Activated T-cell treated with anti-CD3 and anti-CD28 coated beads, Interleukin-2, amount 50 U/mL, for 72 hours (primary cell): ENCODE data around the gene HLCS. TPM values are rescaled to one million over a fixed set of nuclear protein-coding genes. Genes with fewer than 3 reads are reported as not detected.
"Not testable (repeated sequence)": the region's sequence is repeated elsewhere in the genome, so short reads cannot be mapped to it uniquely, and the experiment has no call there.

ENCODE experiments used
- ATAC-seq, 2 donors: fragments of 150-1000 bp; cut with Tn5 transposase; replicated peaks in 1 of 2; 2 replicates each; pipeline ENCODE4 v1.10.0; 2021; ENCODE audit warnings: moderate library complexity in 2 of 2, mild to moderate bottlenecking in 1 of 2
- DNase-seq, 2 donors: peaks; one replicate each; pipeline ENCODE4 v3.0.0; 2021 to 2022; ENCODE audit warnings: mixed read lengths in 1 of 2
- H3K27ac Mint-ChIP-seq: one replicate; pipeline ENCODE4 v1.8.0; 2022; ENCODE audit warnings: mild to moderate bottlenecking, moderate library complexity, mixed read lengths
- H3K27me3 Mint-ChIP-seq: one replicate; pipeline ENCODE4 v1.8.0; 2022; ENCODE audit warnings: low read depth, mixed read lengths
- H3K36me3 Mint-ChIP-seq, 2 donors: one replicate each; pipeline ENCODE4 v1.8.0; 2022; ENCODE audit warnings: mixed read lengths in 2 of 2, mild to moderate bottlenecking in 1 of 2; ENCODE audit not compliant: insufficient read depth in 2 of 2
- H3K4me1 Mint-ChIP-seq: one replicate; pipeline ENCODE4 v1.8.0; 2022; ENCODE audit warnings: low read depth, mixed read lengths
- H3K4me3 Mint-ChIP-seq, 2 donors: one replicate each; pipeline ENCODE4 v1.8.0; 2022; ENCODE audit warnings: mild to moderate bottlenecking in 2 of 2, mixed read lengths in 2 of 2, moderate library complexity in 2 of 2
- H3K9me3 Mint-ChIP-seq, 2 donors: one replicate each; pipeline ENCODE4 v1.8.0; 2022; ENCODE audit warnings: mixed read lengths in 2 of 2
- total RNA-seq, 2 donors: library from RNA; stranded (reverse); gene quantifications; one replicate each; pipeline ENCODE4 v1.2.3, GENCODE V29; 2022

Gene HLCS
- total RNA-seq, 2 donors from 2014 or later, result 30.6 to 33.7 TPM

DNA sequence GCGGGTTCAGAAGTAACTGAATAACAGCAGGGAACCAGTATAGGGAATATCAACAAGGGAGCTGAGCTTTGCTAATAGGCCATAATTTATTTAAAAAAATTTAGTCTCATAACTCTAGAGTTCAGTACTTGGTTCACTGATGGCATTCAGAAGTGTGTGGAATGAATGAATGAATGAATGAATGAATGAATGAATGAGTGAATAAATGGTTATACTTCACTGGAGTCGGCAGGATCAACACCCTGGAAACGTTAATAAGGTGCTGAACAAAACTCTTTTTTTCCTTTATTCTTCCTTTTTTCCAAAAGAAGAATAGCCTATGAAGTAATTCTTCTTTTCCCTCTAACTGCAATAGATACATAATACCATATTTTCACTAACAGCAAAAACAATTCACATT is 138.3 kb downstream of the HLCS start:
- Mint-ChIP-seq H3K27me3 (no peaks in the 10 kb centered on the region), H3K36me3 (no peaks in the 10 kb centered on the region), H3K4me1 (no peaks in the 10 kb centered on the region), H3K4me3 (no peak overlapping the region), H3K27ac (no peak overlapping the region), H3K9me3 (no peaks in the 10 kb centered on the region)
- no peak for ATAC-seq
- DNase-seq, result no peak

DNA sequence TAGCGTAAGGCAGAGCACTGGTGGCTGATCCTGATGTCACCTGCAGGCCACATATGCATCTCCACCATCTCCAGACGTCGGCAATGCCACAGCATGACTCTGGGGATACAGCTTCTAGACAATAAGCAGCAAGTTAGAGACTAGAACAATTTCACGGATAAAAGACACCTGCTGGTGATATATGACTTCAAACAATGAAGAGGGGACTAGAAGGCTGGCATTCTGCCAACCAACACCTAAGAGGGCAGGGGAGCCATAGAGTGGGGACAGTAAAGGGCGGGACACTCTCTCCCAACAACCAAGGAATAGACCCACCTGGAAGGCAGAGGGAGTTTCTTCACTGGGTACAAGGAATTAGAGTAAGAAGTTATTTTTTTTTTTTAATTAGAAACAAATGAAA is 140.8 kb downstream of the HLCS start:
- H3K4me3 Mint-ChIP-seq, result no peak overlapping the region
- no peak overlapping the region for H3K27ac Mint-ChIP-seq
- ATAC-seq (no peak), DNase-seq (no peak)
- H3K4me1 Mint-ChIP-seq, result no peaks in the 10 kb centered on the region
- no peaks in the 10 kb centered on the region for H3K27me3 Mint-ChIP-seq
- H3K36me3 Mint-ChIP-seq, result no peaks in the 10 kb centered on the region
- no peaks in the 10 kb centered on the region for H3K9me3 Mint-ChIP-seq

DNA sequence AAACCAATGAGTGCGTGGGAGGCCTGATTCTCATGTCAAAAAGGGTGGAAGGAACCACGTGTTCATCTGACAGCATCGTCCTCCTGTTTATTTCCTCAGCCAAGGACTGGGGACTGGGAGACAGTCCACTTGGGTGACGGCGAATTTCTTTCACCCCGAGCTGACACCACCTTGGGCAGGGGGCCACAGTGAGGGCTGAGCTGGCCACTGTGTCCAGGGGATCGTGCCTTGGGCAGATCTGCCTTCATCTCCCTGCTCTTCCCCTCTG is 145.5 kb downstream of the HLCS start:
- no peak overlapping the region for H3K27ac Mint-ChIP-seq
- no peak for DNase-seq
- no peak overlapping the region for H3K4me3 Mint-ChIP-seq
- no peaks in the 10 kb centered on the region for H3K27me3 Mint-ChIP-seq
- no peak for ATAC-seq
- no peaks in the 10 kb centered on the region for H3K9me3 Mint-ChIP-seq
- H3K4me1 Mint-ChIP-seq, result no peaks in the 10 kb centered on the region
- no peaks in the 10 kb centered on the region for H3K36me3 Mint-ChIP-seq

DNA sequence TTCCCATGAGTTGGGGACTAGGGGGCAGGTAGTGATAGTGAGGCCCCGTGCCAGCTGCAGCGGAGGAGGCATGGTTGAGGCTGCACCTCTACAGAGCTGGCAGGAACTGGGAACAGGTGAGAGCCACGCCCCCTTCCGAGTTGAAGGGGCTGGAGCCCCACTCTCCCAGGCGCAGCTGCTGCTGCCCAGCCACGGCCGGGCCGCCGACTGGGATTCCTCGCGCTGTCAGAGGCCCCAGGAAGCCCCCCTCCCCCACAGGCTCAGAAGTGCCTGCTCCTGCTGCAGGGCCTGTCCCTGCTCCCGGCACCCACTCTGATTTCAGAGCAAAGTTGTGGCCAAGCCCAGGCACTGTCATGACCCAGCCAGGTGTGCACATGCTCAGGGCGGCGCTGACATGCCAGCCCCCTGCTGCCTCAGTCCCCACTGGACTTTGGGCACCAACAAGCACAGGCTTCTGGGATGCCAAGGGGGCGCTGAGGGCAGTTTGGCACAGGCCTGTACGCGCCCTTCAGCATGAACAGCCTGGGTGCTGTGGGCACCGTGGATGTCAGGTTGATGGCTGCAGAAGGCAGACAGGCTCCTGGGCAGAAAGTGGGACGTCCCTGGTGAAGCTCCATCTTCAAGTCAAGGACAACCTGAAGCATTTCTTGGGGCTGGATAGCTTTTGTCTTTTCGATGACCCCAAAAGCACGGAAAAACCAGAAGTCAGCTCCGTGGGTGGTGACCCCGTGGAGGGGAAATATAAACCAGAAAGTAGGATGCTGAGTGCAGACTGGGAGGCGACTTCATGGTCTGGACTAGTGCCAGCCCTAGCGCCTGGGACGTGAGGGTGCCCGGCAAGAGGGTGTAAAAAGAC is 146.1 kb downstream of the HLCS start:
- H3K27me3 Mint-ChIP-seq, result no peaks in the 10 kb centered on the region
- DNase-seq (no peak), ATAC-seq (no peak)
- H3K9me3 Mint-ChIP-seq, result no peaks in the 10 kb centered on the region
- no peak overlapping the region for H3K4me3 Mint-ChIP-seq
- H3K27ac Mint-ChIP-seq, result no peak overlapping the region
- H3K36me3 Mint-ChIP-seq, result no peaks in the 10 kb centered on the region
- H3K4me1 Mint-ChIP-seq, result no peaks in the 10 kb centered on the region

DNA sequence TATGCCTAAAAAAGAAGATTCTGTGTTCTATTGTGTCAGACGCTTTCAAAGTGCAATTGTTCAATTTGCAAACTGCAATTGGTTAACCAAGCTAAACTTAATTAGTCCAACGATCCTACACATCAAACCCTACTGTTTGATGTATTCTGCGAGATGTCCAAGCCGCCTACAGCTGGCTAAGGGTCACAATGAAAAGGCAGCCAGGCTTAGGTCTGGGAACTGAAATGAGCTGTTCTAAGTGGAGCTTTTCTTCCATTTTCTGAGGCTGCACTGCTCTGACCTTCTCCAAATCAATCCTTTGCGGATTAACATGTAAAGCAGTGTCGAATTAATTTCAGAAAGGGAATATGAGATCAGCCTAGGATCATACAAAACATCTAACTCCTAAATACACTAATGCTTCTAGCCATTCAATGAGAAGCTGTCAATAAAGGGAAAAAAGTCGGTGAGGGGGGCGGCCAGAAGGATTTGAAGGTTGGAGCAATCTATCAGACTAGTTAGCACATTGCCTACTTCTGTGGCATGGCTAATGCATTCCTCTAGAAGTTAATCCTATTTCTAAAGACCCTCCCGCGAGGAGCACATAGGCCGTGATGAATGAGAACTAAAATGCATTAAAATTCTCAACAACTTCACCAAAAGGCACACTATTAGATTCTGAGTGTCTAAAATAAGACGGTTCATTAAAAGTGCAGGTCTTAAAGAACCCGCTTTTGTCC is 148.6 kb downstream of the HLCS start:
- no peaks in the 10 kb centered on the region for H3K27me3 Mint-ChIP-seq
- no peaks in the 10 kb centered on the region for H3K36me3 Mint-ChIP-seq
- no peaks in the 10 kb centered on the region for H3K4me1 Mint-ChIP-seq
- DNase-seq (no peak), ATAC-seq (no peak)
- no peak overlapping the region for H3K4me3 Mint-ChIP-seq
- H3K9me3 Mint-ChIP-seq, result no peaks in the 10 kb centered on the region
- no peak overlapping the region for H3K27ac Mint-ChIP-seq

DNA sequence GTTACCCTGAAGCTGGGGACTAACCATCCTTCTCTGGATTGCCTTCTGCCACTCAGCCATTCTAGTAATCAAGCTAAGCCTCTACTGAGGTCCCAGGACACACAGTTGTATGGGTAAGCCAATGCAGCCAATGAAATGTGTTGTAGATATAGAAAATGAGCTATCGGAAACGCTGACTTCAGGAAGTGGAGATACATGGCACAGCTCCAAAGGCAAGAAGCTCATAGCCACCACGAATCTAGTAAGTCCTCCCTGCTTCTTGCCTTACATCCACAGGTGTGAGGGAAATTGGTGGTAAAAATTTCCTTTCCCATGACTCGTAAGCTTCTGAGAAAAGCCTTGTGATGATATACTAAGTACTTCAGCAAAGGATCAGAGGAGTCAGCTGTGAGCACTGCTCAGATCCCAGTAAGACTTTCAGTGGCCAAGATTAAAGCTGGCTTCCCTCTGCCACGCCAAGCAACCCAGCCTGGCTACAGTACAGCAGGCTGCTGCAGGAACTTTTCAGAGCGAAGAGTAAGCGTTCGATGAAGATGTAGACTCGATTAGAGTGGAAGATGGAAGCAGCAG is 149.8 kb downstream of the HLCS start:
- H3K27me3 Mint-ChIP-seq, result no peaks in the 10 kb centered on the region
- no peaks in the 10 kb centered on the region for H3K4me1 Mint-ChIP-seq
- no peak overlapping the region for H3K4me3 Mint-ChIP-seq
- DNase-seq (no peak), ATAC-seq (no peak)
- H3K9me3 Mint-ChIP-seq, result no peaks in the 10 kb centered on the region
- no peak overlapping the region for H3K27ac Mint-ChIP-seq
- H3K36me3 Mint-ChIP-seq, result no peaks in the 10 kb centered on the region

DNA sequence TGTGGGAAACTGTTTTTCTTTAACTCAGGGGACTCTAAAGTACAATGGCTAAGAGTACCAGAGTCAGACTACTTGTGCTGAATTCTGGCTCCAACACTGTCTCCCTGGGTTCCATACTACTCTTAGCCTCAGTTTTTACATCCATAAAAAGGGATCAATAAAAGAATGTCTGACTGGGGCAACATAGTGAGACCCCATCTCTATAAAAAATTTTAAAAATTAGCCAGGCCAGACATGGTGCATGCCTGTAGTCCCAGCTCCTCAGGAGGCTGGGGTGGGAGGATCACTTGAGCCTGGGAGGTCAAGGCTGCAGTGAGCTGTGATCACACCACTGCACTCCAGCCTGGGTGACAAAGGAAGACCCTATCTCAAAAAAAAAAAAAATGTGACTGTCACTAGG is 150.4 kb downstream of the HLCS start:
- ATAC-seq, H3K27me3 Mint-ChIP-seq, DNase-seq, H3K36me3 Mint-ChIP-seq, H3K9me3 Mint-ChIP-seq, H3K27ac Mint-ChIP-seq, H3K4me1 Mint-ChIP-seq, H3K4me3 Mint-ChIP-seq: not testable (repeated sequence)

DNA sequence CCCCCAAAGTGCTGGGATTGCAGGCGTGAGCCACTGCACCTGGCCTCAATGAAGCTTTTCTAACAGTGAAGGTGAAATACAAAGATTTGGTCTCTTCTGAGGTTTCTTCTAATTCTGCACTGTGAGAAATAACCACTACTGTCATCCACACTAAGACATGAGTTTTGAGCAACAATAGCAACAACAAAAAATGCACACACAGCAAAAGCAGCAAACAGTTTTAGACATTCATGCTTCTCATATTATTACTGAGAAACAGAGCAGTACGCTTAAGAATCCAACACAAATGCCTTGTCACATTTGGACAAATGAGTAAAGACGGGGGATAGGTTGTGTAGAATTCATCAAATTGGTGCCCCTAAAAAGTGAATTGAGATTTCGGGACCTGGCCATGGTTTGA is 151.2 kb downstream of the HLCS start:
- no peaks in the 10 kb centered on the region for H3K27me3 Mint-ChIP-seq
- H3K4me3 Mint-ChIP-seq, result no peak overlapping the region
- no peak for ATAC-seq
- H3K4me1 Mint-ChIP-seq, result no peaks in the 10 kb centered on the region
- no peak for DNase-seq
- H3K9me3 Mint-ChIP-seq, result no peaks in the 10 kb centered on the region
- H3K36me3 Mint-ChIP-seq, result no peaks in the 10 kb centered on the region
- no peak overlapping the region for H3K27ac Mint-ChIP-seq

DNA sequence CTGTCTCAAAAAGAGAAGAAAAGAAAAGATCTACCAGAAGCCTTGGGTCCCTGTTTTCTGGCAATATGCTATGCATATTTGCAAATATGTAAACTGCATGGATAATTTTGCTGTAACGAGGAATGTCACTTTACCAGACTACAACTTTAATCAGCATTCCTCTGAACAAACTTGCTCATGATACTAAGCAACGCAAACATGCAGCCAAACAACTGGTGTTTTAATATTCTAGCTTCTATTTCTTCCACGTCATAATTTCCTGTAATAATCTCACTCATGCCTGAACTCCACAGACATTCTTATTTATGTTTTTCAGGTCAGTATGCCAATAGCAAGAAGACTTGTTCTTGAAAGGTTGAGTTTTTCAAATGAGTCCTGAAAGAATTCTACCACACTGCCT is 153.4 kb downstream of the HLCS start:
- Mint-ChIP-seq H3K4me3 (no peak overlapping the region), H3K27ac (no peak overlapping the region), H3K27me3 (no peaks in the 10 kb centered on the region), H3K36me3 (no peaks in the 10 kb centered on the region), H3K4me1 (no peaks in the 10 kb centered on the region), H3K9me3 (no peaks in the 10 kb centered on the region)
- no peak for DNase-seq
- no peak for ATAC-seq

DNA sequence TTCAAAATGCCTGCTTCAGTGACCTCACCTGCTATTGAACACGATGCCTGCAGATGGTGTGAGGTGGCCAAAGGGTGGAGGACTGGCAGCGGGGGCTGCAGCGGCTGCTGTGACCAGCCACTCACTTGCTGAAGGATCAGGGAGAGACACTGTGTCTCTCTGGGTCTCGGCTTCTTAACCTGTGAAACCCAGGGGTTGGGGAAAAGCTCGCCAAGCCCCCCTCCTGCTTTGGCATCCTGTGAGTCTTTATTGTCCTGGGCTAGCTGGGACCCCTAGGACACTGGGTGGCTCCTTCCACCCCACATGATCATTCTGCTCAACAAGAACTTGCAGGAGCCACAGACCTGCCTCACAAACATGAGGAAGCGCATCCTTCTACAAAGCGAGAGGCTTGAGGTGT is 154.7 kb downstream of the HLCS start:
- ATAC-seq (no peak), DNase-seq (no peak)
- peaks cover under 1% of the 10 kb centered on the region for H3K4me1 Mint-ChIP-seq
- no peak overlapping the region for H3K4me3 Mint-ChIP-seq
- no peak overlapping the region for H3K27ac Mint-ChIP-seq
- no peaks in the 10 kb centered on the region for H3K27me3 Mint-ChIP-seq
- no peaks in the 10 kb centered on the region for H3K9me3 Mint-ChIP-seq
- H3K36me3 Mint-ChIP-seq, result no peaks in the 10 kb centered on the region

DNA sequence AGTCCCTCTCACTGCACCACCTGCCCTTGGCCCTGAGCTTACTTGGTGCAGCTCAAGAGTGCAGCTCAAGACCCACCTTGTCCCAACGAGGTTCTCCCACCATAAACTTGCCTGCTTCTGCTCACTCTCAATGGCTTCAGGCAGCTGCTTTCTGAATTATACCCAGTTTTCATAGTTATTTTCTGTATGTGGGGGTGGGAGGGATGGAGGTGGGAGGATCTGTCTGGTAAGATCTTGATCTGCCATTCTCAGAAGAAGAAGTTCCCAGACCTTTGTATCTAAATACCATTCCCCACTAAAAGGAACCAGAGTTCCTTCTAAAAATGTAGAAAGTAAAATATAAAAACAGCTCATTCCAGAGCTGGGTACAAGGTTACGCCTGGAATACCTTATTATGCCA is 156.0 kb downstream of the HLCS start:
- Mint-ChIP-seq H3K9me3 (no peaks in the 10 kb centered on the region), H3K4me1 (peaks cover 10% of the 10 kb centered on the region), H3K4me3 (no peak overlapping the region), H3K27ac (no peak overlapping the region), H3K27me3 (no peaks in the 10 kb centered on the region), H3K36me3 (no peaks in the 10 kb centered on the region)
- ATAC-seq, result no peak
- DNase-seq, result no peak

DNA sequence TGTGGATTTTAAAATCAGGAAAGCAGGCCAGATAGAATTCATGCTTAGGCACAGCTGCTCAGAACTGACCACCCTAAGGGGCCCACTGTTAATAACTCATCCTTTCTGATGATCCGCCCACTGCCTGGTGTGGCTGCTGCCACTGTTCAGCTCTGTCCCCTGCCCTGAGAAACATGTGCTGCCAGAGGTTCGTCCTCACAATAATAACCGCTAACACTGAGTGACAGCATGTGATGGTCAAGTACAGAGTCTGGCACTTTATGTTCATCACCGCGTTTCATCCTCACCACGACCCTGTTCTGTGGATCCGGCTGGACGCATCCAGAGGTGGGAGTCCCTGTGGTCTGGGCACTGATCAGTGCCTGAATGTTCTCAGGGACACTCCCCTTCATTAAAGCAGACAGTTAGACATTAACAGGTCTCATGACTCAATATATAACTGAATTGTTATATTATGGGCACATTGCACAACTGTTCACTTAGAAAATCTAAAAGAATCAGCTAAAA is 159.0 kb downstream of the HLCS start:
- Mint-ChIP-seq H3K36me3 (peaks cover 0 to 2% of the 10 kb centered on the region in 2 donors), H3K27me3 (no peaks in the 10 kb centered on the region), H3K27ac (no peak overlapping the region), H3K4me1 (peaks cover 10% of the 10 kb centered on the region), H3K9me3 (no peaks in the 10 kb centered on the region), H3K4me3 (no peak overlapping the region)
- DNase-seq (no peak), ATAC-seq (no peak)

DNA sequence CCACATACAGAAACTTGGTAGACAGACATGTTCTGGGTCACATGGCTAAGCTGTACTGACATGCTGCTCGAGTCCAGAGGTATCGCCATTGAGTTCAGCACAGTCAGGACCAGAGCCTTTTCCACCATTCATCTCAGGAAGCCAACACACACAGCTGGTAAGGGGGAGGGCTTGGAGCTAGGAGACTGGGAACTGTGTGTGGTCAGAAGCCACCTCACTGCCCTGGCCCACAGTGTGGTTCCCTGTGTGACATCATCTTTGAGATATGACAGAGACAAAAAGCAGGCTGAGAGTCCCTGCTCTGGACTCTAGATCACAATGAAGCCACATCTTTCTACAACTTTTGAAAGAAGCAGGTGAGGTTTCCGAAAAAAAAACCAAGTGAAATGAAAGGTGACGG is 160.4 kb downstream of the HLCS start:
- DNase-seq (no peak), ATAC-seq (peak in 1 of 2 donors; percentile 67)
- H3K4me3 Mint-ChIP-seq, result no peak overlapping the region
- peaks cover 0 to 2% of the 10 kb centered on the region in 2 donors for H3K36me3 Mint-ChIP-seq
- no peak overlapping the region for H3K27ac Mint-ChIP-seq
- H3K4me1 Mint-ChIP-seq, result peaks cover 10% of the 10 kb centered on the region
- H3K27me3 Mint-ChIP-seq, result no peaks in the 10 kb centered on the region
- no peaks in the 10 kb centered on the region for H3K9me3 Mint-ChIP-seq
